Bone marrow (tissue), 2 donors: ENCODE measurements around the gene ARSI.

ENCODE experiments used
- DNase-seq, 2 donors: peaks; one replicate each; lab custom pipeline; 2025; lab: John Stamatoyannopoulos, UW

The ARSI gene

GRCh38 chr5:150307617-150308426, 5.1 kb upstream of the ARSI start:
- no peak for DNase-seq

DNA sequence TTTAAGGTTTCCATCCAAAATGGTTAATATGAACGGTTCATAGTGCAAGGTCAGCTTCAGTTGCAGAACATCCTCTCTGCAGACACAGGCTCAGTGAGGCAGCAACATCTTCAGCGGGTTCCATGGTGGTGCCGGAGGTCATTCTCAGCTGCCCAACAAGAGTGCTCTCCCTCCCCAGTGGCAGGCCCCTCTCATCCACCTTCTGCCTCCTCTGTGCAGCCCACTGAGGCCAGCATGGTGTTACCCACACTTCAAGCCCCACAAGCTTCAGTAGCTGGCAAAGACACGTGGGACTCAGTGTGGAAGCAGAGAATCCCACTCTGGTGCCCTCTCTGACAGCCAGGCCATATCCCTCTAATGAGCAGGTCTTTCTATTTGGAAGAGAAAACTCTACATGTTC, 4.1 kb upstream of the ARSI start:
- DNase-seq = no peak

DNA sequence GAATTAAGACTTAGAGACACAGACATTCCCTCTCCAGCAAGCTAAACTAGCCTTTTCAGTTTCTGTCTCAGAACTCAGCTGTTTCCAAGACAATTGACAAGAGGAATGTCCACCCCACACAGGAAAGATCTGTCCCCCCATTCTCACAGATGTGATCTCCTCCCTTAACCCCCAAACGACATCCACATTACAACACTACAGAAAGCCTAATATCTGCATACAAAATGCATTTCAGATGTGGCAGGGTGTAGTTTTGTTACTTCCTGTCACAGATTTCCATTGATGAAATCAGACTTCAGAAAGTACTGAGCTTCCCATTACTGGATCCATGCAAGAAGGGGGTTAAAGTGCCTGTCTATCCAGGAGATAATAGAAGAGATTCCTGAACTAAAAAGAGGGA, 2.9 kb upstream of the ARSI start:
- no peak for DNase-seq

DNA sequence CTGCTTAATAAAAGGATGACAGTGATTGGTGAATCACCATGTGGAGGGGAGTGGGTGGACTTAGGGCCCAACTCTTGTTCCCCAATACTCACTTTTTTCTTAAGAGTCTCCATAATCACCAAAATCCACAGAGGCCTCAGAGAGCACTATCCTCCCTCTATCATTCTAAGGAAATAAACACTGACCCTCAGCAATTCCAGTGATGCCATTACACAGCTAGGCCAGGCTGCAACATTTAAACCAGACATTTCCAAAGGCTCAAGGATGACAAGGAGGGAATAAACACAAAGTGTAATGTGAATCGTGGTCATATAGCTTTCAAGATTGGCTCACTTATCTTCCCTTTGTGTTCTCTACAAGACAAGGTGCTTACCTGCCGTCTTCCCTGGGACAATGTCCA, 2.4 kb upstream of the ARSI start:
- no peak for DNase-seq

DNA sequence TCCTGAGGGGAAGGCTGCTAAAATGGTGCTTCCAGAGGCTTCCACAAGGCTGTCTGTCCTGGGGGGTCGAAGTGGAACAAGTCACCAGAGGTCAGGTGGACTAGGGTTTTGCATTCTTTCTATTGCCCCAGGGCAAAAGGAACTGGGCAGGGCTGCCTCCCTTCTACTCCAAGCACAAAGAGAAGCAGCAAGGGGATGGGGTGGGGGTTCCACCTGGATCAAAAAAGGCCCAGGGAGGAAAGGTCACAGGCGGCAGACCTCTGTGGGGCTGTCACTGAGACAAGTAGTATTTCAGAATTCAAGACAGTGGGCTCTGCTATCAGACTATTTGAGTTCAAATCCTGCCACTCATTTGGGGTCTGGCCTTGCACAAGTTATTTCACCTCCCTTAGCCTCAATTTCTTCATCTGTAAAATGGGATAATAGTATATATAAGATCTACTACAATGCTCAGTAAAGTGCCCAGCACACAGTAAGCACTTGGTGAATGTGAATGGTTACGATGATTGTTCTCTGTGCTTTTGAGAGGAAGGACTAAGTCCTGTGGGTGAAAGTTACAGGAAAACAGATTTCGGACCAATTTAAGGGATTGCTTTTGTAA, 1.9 kb upstream of the ARSI start:
- DNase-seq = no peak

- no peak for DNase-seq
These were observed 1.1 kb upstream of the ARSI start for GRCh38 chr5:150303660-150304386.

- DNase-seq = no peak
These were observed 438 bp upstream of the ARSI start for GRCh38 chr5:150303070-150303615.

GRCh38 chr5:150301901-150302300, 804 bp downstream of the ARSI start:
- no peak for DNase-seq

DNA sequence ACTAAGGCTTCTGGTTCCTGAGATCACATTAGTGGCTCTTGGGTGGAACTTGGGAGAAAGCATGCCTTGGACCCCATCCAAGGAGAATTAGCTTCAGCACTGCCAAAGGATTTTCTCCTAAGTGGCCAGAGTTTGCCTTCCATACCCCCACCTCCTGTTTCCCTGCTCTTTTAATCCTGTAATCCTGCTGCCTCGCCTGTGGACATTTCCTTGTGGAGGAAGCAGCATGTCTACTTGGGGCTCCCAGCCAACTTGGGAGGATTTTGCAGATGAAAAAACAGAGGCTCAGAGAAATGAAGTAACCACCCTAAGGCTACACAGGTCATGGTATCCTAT, 1.6 kb downstream of the ARSI start:
- no peak for DNase-seq

DNA sequence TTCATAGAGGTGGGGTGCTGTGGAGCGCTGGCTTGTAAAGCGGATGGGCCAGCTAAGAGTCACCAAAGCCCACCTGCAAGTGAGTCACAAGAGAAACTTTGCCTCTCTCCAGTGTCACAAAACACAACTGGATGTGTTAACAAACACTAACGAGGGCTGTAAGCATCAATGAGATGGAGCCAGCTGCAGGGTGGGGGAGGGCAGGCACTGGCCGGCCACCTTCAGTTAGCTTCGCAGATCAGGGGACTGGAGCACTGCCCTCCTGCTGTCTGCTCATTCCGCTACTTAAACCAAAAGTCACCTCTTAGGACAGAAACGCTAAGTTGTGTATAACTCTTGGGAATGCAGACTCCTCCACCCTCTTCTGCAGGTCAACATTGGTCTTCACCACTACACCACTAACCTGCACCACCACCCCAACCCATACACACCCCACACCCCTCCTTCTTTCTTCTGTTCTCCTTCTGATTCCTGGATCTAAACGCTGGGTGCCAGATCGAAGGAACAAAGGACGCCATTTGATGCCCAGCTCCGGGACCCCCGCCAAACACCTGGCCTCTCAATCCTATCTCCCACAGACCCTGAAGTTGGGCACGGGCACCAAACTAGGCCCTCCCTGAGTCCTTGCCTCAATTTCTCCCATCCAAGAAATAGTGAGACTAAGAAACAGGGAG, 2.1 kb downstream of the ARSI start:
- DNase-seq = no peak

- no peak for DNase-seq
These were observed 3.0 kb downstream of the ARSI start for GRCh38 chr5:150299571-150300327.

DNA sequence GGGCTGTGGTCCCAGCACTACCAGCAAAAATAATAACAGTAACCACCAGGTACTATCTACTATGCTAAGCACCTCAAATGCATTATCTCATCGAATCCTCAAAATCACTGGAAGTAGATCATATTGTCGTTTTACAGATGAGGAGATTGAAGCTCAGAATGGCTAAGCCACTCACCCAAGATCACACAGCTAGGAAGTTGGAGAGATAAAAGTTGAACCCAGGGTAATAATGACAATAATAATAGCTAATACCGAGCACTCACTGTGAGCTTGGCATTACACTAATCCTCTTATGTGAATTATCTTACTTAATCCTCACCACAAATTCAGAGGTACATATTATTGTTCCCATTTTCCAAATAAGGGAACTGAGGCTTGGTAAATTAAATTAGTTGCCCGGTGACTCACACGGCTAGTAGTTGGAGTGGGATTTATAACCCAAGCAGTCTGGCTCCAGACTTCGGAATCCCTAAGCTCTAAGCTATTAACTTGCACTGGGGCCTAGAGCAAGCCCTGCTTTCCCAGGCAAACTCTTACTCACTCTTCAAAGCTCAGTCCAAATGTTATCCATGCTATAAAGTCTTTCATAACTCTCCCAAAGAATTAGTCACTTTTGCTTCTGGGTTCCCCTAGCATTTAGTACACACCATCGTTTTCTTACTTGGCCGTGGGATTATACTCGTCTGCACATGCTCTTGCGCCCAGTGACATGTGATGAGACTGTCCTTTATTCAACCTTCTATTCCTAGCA, 3.8 kb downstream of the ARSI start:
- no peak for DNase-seq

DNA sequence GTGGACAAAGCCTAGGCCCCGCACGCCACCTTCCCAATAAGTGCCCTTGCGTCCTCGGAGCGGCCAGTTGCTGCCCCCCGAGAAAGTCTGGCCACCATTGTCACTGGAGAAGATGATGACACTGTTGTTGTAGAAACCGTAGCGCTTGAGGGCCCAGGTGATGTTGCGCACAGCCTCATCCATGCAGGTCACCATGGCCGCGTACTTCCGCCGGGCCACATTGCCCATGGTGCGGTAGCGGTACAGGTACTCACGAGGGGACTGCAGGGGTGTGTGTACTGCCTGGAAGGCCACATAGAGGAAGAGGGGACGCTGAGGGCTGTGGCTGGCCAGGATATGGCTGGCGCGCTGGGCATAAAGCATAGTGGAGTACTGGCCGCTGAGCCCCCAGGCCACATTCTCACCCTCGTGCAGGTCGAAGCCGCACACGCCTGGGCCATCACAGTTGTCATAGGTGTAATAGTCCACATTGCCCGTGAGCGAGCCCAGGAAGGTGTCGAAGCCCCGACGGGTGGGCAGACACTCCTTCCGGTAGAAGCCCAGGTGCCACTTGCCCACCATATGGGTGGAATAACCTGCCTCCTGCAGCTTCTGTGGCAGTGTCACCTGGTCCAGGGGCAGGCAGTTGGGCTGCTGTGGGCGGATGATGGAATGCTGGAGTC, 4.6 kb downstream of the ARSI start:
- DNase-seq = no peak

DNA sequence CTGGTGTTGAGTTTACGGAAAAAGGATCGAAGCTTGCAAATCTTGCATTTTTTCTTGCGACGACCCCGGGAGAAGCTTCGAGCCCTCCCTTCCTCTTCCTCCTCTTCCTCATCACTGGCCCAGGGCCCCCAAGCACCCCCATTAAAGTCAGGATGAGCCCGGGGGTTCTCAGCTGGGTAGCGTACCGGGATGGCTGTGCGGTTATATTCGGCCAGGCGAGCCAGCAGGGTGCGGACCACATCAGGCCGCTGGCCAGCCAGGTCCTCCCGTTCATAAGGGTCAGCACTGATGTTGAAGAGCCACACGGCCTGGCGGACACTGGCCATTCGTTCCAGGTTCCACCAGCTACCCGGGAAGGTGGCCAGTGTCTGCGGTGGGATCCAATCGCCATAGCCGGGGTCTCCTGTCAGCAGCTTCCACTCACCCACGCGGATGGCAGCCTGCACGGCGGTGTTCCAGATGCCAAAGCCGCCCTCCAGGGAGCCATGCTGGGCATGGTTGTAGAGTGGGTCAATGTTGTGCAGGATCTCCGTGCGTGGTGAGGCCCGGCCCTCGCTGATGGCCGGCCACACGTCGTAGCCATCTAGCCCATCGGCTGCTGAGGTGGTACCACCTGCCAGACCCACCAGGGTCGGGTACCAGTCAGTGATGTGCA, 5.3 kb downstream of the ARSI start:
- DNase-seq = no peak

DNA sequence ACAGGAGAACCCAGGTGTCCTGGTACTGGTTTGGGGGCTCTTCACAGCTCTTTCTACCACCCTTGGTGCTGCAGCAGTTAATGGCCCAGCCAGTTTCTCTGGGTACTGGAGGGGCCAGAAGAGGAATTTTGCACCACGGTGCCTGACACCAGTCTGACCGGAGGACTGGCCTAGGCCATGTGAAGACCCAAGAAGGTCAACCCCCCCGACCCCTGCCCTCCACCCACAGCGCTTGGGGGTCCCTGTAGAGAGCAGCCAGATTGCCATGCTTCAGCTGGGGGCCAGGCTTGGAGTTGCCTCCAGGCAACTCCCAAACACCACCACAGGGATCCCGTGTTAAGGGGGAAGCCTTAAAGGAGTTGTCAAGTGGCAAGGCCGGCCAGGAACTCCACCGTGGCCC, 6.2 kb downstream of the ARSI start:
- no peak for DNase-seq

DNA sequence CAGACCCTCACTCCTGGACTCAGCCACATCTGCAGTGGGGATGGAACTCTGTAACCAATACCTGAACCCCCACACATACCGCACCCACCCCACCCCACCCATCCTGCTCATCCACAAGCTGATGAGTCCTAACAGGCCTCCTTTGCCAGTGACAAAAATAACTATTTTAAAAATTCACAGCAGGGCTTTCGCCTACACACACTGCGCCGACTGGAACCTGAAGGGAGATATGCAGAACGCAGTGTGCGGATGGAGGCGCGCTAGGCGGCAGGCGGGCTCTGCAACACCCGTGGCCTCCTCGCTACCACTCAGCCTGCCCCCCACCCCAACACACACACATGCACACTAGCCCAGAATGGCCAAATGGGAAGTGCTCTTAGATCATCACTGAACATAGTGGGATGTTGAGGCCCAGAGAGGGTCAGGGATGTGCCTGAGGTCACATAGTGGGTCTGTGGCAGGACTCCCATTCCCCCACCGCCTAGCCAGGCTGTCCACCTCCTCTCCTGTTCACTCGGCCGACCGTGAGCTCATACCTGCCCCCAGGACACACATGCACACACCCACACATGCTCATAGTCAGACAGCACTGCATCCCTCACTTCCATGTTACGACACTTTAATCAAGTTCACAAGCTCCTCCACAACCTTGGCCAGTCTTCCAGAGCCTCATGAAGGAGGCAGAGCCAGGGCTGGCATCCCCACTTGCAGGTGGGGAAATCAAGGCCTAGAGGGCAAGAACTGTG, 6.8 kb downstream of the ARSI start:
- DNase-seq = no peak

GRCh38 chr5:150295172-150295634, 7.5 kb downstream of the ARSI start:
- no peak for DNase-seq

DNA sequence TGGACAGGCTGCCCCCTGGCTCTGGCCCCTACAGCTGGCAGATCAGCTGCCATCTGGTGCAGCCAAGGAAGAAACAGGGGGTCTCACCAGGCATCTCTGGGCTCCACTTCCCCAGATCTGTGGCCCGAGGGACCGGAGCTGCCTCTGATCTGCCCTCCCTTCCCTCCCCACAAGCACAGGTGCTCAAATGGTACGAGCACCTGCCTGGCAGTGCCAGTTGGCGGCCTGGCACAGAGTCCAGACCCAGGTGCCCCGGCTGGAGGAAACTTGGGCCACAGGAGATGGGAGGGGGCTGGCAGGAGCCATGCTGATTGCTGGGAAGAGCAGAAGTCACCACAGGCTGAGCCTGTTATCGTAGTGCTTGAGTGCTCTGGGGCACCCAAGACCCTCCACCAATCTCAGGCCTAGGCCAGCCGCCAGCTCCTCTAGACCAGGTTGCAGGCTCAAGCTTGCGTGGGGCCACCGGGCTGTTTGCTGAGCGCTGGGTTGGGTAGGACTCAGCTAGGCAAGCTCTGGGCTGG, 8.1 kb downstream of the ARSI start:
- DNase-seq = no peak
